SK-N-SH treated with all-trans-retinoic acid at 6 μM for 48 hours (cell line): Measurements from ENCODE around the gene STEAP4.

Source experiments
- ATAC-seq: fragments of 200-7000 bp; cut with Tn5 transposase; 3 replicates; pipeline ENCODE4 v1.9.1; 2020; ENCODE audit warnings: mild to moderate bottlenecking, moderate library complexity
- ARNTL ChIP-seq: fragments of 450-650 bp; formaldehyde crosslinking; IDR thresholded peaks from 2 replicates; pipeline ENCODE4 v1.5.0; 2020; ENCODE audit warnings: low read depth, mild to moderate bottlenecking, moderate library complexity, borderline replicate concordance
- BACH2 ChIP-seq: fragments of 250-450 bp; sonication (Bioruptor Pico); IDR thresholded peaks from 2 replicates; pipeline ENCODE4 v1.9.0; 2021; ENCODE audit warnings: mild to moderate bottlenecking, borderline replicate concordance
- CSDC2 ChIP-seq: fragments of 250-450 bp; sonication (Bioruptor Pico); IDR thresholded peaks from 2 replicates; pipeline ENCODE4 v1.5.0; 2020; ENCODE audit warnings: mild to moderate bottlenecking, moderate library complexity
- ESRRG ChIP-seq: fragments of 250-450 bp; sonication (Bioruptor Pico); IDR thresholded peaks from 2 replicates; pipeline ENCODE4 v1.6.1; 2021; ENCODE audit warnings: mild to moderate bottlenecking
- GLIS3 ChIP-seq: fragments of 250-450 bp; sonication (Bioruptor Pico); IDR thresholded peaks from 2 replicates; pipeline ENCODE4 v1.5.0; 2020; ENCODE audit warnings: mild to moderate bottlenecking, moderate library complexity
- ISL1 ChIP-seq: fragments of 250-450 bp; sonication (Bioruptor Pico); IDR thresholded peaks from 2 replicates; pipeline ENCODE4 v2.1.2; 2022; ENCODE audit warnings: mild to moderate bottlenecking, moderate library complexity
- OSR1 ChIP-seq: fragments of 250-450 bp; sonication (Bioruptor Pico); IDR thresholded peaks from 2 replicates; pipeline ENCODE4 v1.8.0; 2022; ENCODE audit warnings: moderate library complexity, mild to moderate bottlenecking, inconsistent platforms
- PPARA ChIP-seq: fragments of 250-450 bp; sonication (Bioruptor Pico); IDR thresholded peaks from 2 replicates; pipeline ENCODE4 v1.5.0; 2020; ENCODE audit warnings: mild to moderate bottlenecking, borderline replicate concordance
- RARB ChIP-seq: fragments of 250-450 bp; sonication (Bioruptor Pico); IDR thresholded peaks from 2 replicates; pipeline ENCODE4 v1.8.0; 2021; ENCODE audit warnings: mild to moderate bottlenecking, moderate library complexity
- SNAI2 ChIP-seq: fragments of 250-450 bp; sonication (Bioruptor Pico); IDR thresholded peaks from 2 replicates; pipeline ENCODE4 v1.5.0; 2020; ENCODE audit warnings: mild to moderate bottlenecking, moderate library complexity
- TCF4 ChIP-seq: fragments of 250-450 bp; sonication (Bioruptor Pico); IDR thresholded peaks from 2 replicates; pipeline ENCODE4 v1.8.0; 2021; ENCODE audit warnings: mild to moderate bottlenecking, moderate library complexity, borderline replicate concordance
- TOX ChIP-seq: fragments of 250-450 bp; sonication (Bioruptor Pico); IDR thresholded peaks from 2 replicates; pipeline ENCODE4 v1.8.0; 2021; ENCODE audit warnings: mild to moderate bottlenecking, moderate library complexity, borderline replicate concordance
- TSHZ2 ChIP-seq: fragments of 250-450 bp; sonication (Bioruptor Pico); IDR thresholded peaks from 2 replicates; pipeline ENCODE4 v1.5.0; 2020; ENCODE audit warnings: mild to moderate bottlenecking, moderate library complexity
- ZC3H10 ChIP-seq: fragments of 250-450 bp; sonication (Bioruptor Pico); IDR thresholded peaks from 2 replicates; pipeline ENCODE4 v1.5.1; 2021; ENCODE audit warnings: mild to moderate bottlenecking, moderate library complexity
- ZFP3 ChIP-seq: fragments of 250-450 bp; sonication (Bioruptor Pico); IDR thresholded peaks from 2 replicates; pipeline ENCODE4 v1.5.0; 2020; ENCODE audit warnings: mild to moderate bottlenecking, moderate library complexity
- ZFP30 ChIP-seq: fragments of 450-650 bp; formaldehyde crosslinking; IDR thresholded peaks from 2 replicates; pipeline ENCODE4 v1.5.0; 2022; ENCODE audit warnings: mild to moderate bottlenecking, moderate library complexity
- ZNF565 ChIP-seq: fragments of 450-650 bp; formaldehyde crosslinking; conservative IDR thresholded peaks from 2 replicates; pipeline ENCODE4 v1.5.0; 2020; ENCODE audit warnings: low read depth, mild to moderate bottlenecking, moderate library complexity
- ZNF70 ChIP-seq: fragments of 450-650 bp; formaldehyde crosslinking; IDR thresholded peaks from 2 replicates; pipeline ENCODE4 v1.5.0; 2020; ENCODE audit warnings: mild to moderate bottlenecking, moderate library complexity
- ZNF8 ChIP-seq: fragments of 450-650 bp; formaldehyde crosslinking; IDR thresholded peaks from 2 replicates; pipeline ENCODE4 v1.5.0; 2020; ENCODE audit warnings: mild to moderate bottlenecking, moderate library complexity
- TF ChIP-seq, protein P1 (sequence below): fragments of 250-450 bp; sonication (Bioruptor Pico); IDR thresholded peaks from 2 replicates; pipeline ENCODE4 v1.5.1; 2020; ENCODE audit warnings: low read depth, mild to moderate bottlenecking, moderate library complexity
- TF ChIP-seq, protein P2 (sequence below): fragments of 250-450 bp; sonication (Bioruptor Pico); IDR thresholded peaks from 2 replicates; pipeline ENCODE4 v1.8.0; 2021; ENCODE audit warnings: low read depth, mild to moderate bottlenecking, moderate library complexity, borderline replicate concordance
- TF ChIP-seq, protein P3 (sequence below): fragments of 250-450 bp; sonication (Bioruptor Pico); IDR thresholded peaks from 2 replicates; pipeline ENCODE4 v1.5.1; 2021; ENCODE audit warnings: mild to moderate bottlenecking, moderate library complexity
- TF ChIP-seq, protein P4 (sequence below): fragments of 250-450 bp; sonication (Bioruptor Pico); IDR thresholded peaks from 2 replicates; pipeline ENCODE4 v1.8.0; 2020; ENCODE audit warnings: mild to moderate bottlenecking, moderate library complexity, borderline replicate concordance

The STEAP4 gene

GRCh38 chr7:88293866-88294265 lies 12.8 kb downstream of the STEAP4 start:
- TF ChIP-seq, protein P1, sequence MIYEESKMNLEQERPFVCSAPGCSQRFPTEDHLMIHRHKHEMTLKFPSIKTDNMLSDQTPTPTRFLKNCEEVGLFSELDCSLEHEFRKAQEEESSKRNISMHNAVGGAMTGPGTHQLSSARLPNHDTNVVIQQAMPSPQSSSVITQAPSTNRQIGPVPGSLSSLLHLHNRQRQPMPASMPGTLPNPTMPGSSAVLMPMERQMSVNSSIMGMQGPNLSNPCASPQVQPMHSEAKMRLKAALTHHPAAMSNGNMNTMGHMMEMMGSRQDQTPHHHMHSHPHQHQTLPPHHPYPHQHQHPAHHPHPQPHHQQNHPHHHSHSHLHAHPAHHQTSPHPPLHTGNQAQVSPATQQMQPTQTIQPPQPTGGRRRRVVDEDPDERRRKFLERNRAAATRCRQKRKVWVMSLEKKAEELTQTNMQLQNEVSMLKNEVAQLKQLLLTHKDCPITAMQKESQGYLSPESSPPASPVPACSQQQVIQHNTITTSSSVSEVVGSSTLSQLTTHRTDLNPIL (CRISPR knock-in tag): no peak
- TF ChIP-seq OSR1 (CRISPR knock-in tag): no peak
- no peak for TF ChIP-seq ZFP30 (CRISPR knock-in tag)
- TF ChIP-seq, protein P2, sequence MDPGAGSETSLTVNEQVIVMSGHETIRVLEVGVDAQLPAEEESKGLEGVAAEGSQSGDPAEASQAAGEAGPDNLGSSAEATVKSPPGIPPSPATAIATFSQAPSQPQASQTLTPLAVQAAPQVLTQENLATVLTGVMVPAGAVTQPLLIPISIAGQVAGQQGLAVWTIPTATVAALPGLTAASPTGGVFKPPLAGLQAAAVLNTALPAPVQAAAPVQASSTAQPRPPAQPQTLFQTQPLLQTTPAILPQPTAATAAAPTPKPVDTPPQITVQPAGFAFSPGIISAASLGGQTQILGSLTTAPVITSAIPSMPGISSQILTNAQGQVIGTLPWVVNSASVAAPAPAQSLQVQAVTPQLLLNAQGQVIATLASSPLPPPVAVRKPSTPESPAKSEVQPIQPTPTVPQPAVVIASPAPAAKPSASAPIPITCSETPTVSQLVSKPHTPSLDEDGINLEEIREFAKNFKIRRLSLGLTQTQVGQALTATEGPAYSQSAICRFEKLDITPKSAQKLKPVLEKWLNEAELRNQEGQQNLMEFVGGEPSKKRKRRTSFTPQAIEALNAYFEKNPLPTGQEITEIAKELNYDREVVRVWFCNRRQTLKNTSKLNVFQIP (CRISPR knock-in tag): no peak
- TF ChIP-seq ESRRG (CRISPR knock-in tag): no peak
- no peak for ATAC-seq

GRCh38 chr7:88291398-88292173 lies 15.1 kb downstream of the STEAP4 start:
- TF ChIP-seq SNAI2 (CRISPR knock-in tag) (no peak), ZFP3 (CRISPR knock-in tag) (no peak), ARNTL (no peak), ZC3H10 (CRISPR knock-in tag) (no peak), TCF4 (CRISPR knock-in tag) (no peak), ZNF70 (no peak), ZNF565 (no peak), TOX (CRISPR knock-in tag) (no peak), RARB (no peak)
- TF ChIP-seq, protein P3, sequence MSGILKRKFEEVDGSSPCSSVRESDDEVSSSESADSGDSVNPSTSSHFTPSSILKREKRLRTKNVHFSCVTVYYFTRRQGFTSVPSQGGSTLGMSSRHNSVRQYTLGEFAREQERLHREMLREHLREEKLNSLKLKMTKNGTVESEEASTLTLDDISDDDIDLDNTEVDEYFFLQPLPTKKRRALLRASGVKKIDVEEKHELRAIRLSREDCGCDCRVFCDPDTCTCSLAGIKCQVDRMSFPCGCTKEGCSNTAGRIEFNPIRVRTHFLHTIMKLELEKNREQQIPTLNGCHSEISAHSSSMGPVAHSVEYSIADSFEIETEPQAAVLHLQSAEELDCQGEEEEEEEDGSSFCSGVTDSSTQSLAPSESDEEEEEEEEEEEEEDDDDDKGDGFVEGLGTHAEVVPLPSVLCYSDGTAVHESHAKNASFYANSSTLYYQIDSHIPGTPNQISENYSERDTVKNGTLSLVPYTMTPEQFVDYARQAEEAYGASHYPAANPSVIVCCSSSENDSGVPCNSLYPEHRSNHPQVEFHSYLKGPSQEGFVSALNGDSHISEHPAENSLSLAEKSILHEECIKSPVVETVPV (CRISPR knock-in tag): no peak
- TF ChIP-seq, protein P4, sequence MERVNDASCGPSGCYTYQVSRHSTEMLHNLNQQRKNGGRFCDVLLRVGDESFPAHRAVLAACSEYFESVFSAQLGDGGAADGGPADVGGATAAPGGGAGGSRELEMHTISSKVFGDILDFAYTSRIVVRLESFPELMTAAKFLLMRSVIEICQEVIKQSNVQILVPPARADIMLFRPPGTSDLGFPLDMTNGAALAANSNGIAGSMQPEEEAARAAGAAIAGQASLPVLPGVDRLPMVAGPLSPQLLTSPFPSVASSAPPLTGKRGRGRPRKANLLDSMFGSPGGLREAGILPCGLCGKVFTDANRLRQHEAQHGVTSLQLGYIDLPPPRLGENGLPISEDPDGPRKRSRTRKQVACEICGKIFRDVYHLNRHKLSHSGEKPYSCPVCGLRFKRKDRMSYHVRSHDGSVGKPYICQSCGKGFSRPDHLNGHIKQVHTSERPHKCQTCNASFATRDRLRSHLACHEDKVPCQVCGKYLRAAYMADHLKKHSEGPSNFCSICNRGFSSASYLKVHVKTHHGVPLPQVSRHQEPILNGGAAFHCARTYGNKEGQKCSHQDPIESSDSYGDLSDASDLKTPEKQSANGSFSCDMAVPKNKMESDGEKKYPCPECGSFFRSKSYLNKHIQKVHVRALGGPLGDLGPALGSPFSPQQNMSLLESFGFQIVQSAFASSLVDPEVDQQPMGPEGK (CRISPR knock-in tag): no peak
- ATAC-seq: no peak

DNA sequence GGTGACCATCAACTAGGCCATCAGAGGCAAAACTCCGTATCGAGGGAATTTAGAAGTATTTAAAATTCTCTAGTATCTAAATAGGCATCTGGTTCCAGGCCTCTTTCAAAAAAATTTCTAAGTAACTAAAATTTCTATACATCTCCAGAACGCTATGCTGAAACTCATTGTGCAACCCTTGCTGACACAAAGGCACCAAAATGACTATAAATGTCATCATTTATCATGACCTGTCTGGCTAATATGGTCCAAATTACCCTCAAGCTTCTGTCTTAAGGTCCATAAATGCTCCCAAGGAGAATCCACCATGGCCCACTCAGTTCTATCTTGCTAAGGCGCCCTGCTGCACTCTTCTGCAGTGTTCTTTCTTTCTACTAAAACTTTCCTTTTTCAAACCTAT lies 16.2 kb downstream of the STEAP4 start:
- ATAC-seq: no peak
- TF ChIP-seq, protein P4 (CRISPR knock-in tag): no peak
- no peak for TF ChIP-seq ARNTL

GRCh38 chr7:88289564-88290025 lies 17.1 kb downstream of the STEAP4 start:
- no peak for ATAC-seq
- TF ChIP-seq ISL1 (CRISPR knock-in tag) (peak; percentile 89), ZFP3 (CRISPR knock-in tag) (peak; percentile 97), ZFP30 (CRISPR knock-in tag) (no peak), ESRRG (CRISPR knock-in tag) (peak; percentile 48; the same call in 1 of the 2 replicates), BACH2 (CRISPR knock-in tag) (0 out of 2 replicates have a peak, but pooled peaks have one; percentile 12), RARB (no peak), CSDC2 (CRISPR knock-in tag) (0 out of 2 replicates have a peak, but pooled peaks have one; percentile 76), ZNF8 (CRISPR knock-in tag) (no peak; the same call in 1 of the 2 replicates), TSHZ2 (CRISPR knock-in tag) (peak; percentile 70; the same call in 1 of the 2 replicates), GLIS3 (CRISPR knock-in tag) (peak; percentile 86), PPARA (CRISPR knock-in tag) (no peak), ZNF565 (no peak), OSR1 (CRISPR knock-in tag) (no peak)
- TF ChIP-seq, protein P4 (CRISPR knock-in tag): peak; percentile 86; the same call in 1 of the 2 replicates
